Neural cell (in vitro differentiated cells): Measurements from ENCODE around the gene MOGAT3. TPM values are rescaled to one million over a fixed set of nuclear protein-coding genes. Genes with fewer than 3 reads are reported as not detected.

Experiments used
- H2AFZ ChIP-seq: fragments of 200-600, 300-800 bp; sonication (generic), shearing (Covaris generic); 2 replicates; pipeline ENCODE4 v1.6.0; 2014; ENCODE audit warnings: low read depth, mild to moderate bottlenecking, antibody characterized with exemption, low read length, moderate library complexity
- H3F3A ChIP-seq: fragments of 200-600 bp; shearing (Covaris generic); 2 replicates; pipeline ENCODE4 v1.6.1; 2016; ENCODE audit warnings: mild to moderate bottlenecking, moderate library complexity, mixed read lengths, antibody characterized with exemption, low read length; ENCODE audit not compliant: insufficient read depth, poor library complexity, severe bottlenecking
- H3K27ac ChIP-seq: fragments of 200-600, 300-800 bp; sonication (generic), shearing (Covaris generic); 2 replicates; pipeline ENCODE4 v1.5.1; 2014; ENCODE audit warnings: mild to moderate bottlenecking, low read length, moderate library complexity
- H3K27me3 ChIP-seq: fragments of 300-800, 200-600 bp; sonication (generic), shearing (Covaris generic); 2 replicates; pipeline ENCODE4 v1.6.0; 2014; ENCODE audit warnings: mild to moderate bottlenecking, low read depth, low read length, moderate library complexity; ENCODE audit not compliant: insufficient read depth
- H3K36me3 ChIP-seq: fragments of 300-800, 200-600 bp; sonication (generic), shearing (Covaris generic); 2 replicates; pipeline ENCODE4 v1.5.1; 2014; ENCODE audit warnings: mild to moderate bottlenecking, antibody characterized with exemption, low read length, moderate library complexity; ENCODE audit not compliant: insufficient read depth
- H3K4me2 ChIP-seq: fragments of 300-800, 200-600 bp; sonication (generic), shearing (Covaris generic); 2 replicates; pipeline ENCODE4 v1.6.0; 2014; ENCODE audit warnings: mild to moderate bottlenecking, low read length
- H3K4me3 ChIP-seq: fragments of 300-800, 200-600 bp; sonication (generic), shearing (Covaris generic); 2 replicates; pipeline ENCODE4 v1.5.1; 2014; ENCODE audit warnings: mild to moderate bottlenecking, low read length, moderate library complexity
- H3K79me2 ChIP-seq: fragments of 200-600 bp; shearing (Covaris generic); replicated peaks from 2 replicates; pipeline ENCODE4 v1.6.0; 2014; ENCODE audit warnings: mild to moderate bottlenecking, low read length, moderate library complexity; ENCODE audit not compliant: insufficient read depth
- H3K9ac ChIP-seq: fragments of 300-800, 200-600 bp; sonication (generic), shearing (Covaris generic); 2 replicates; pipeline ENCODE4 v1.6.1; 2016; ENCODE audit warnings: mild to moderate bottlenecking, low read length, mixed read lengths
- H3K9me2 ChIP-seq: fragments of 200-600 bp; shearing (Covaris generic); 2 replicates; pipeline ENCODE4 v1.6.1; 2016; ENCODE audit warnings: mild to moderate bottlenecking, low read length, mixed read lengths; ENCODE audit not compliant: insufficient read depth
- H3K9me3 ChIP-seq: fragments of 200-600, 300-800 bp; sonication (generic), shearing (Covaris generic); 2 replicates; pipeline ENCODE4 v1.6.1; 2016; ENCODE audit warnings: mild to moderate bottlenecking, mixed run types, low read length, moderate library complexity, mixed read lengths
- H4K20me1 ChIP-seq: fragments of 200-600 bp; shearing (Covaris generic); 2 replicates; pipeline ENCODE4 v1.6.1; 2016; ENCODE audit warnings: mild to moderate bottlenecking, mixed run types; ENCODE audit not compliant: insufficient read depth
- EP300 ChIP-seq: fragments of 450-650 bp; conservative IDR thresholded peaks from 2 replicates; pipeline ENCODE4 v1.6.1; 2014; ENCODE audit warnings: antibody characterized with exemption, mild to moderate bottlenecking, moderate library complexity; ENCODE audit not compliant: poor library complexity, severe bottlenecking
- EZH2 ChIP-seq: fragments of 200-600, 300-800 bp; shearing (Covaris generic), sonication (generic); IDR thresholded peaks from 2 replicates; pipeline ENCODE4 v1.6.1; 2014; ENCODE audit warnings: antibody characterized with exemption, low read length, borderline replicate concordance, mild to moderate bottlenecking; ENCODE audit not compliant: insufficient read depth, poor library complexity, severe bottlenecking
- MXI1 ChIP-seq: fragments of 450-650 bp; conservative IDR thresholded peaks from 2 replicates; pipeline ENCODE4 v1.6.1; 2014; ENCODE audit warnings: antibody characterized with exemption, mild to moderate bottlenecking; ENCODE audit not compliant: poor library complexity, severe bottlenecking
- POLR2AphosphoS5 ChIP-seq: IDR thresholded peaks from 2 replicates; pipeline ENCODE4 v1.6.1; 2012
- RAD21 ChIP-seq: fragments of 450-650 bp; conservative IDR thresholded peaks from 2 replicates; pipeline ENCODE4 v1.6.1; 2014; ENCODE audit warnings: antibody characterized with exemption, mild to moderate bottlenecking, moderate library complexity
- SMC3 ChIP-seq: fragments of 450-650 bp; conservative IDR thresholded peaks from 2 replicates; pipeline ENCODE4 v1.6.1; 2014; ENCODE audit warnings: antibody characterized with exemption, mild to moderate bottlenecking, moderate library complexity; ENCODE audit not compliant: poor library complexity
- TAF1 ChIP-seq: IDR thresholded peaks from 2 replicates; pipeline ENCODE4 v1.6.1; 2012; ENCODE audit warnings: low read depth
- polyA plus RNA-seq: library from polyadenylated mRNA; depleted of rRNA; stranded (reverse); fragments of >200 nt; gene quantifications from 2 replicates; pipeline ENCODE4 v1.2.3, GENCODE V29; 2014
- TF ChIP-seq, protein P1 (sequence below): IDR thresholded peaks from 2 replicates; pipeline ENCODE4 v1.6.1; 2012; ENCODE audit warnings: borderline replicate concordance
- TF ChIP-seq, protein P2 (sequence below): fragments of 450-650 bp; IDR thresholded peaks from 2 replicates; pipeline ENCODE4 v1.5.1; 2014; ENCODE audit warnings: antibody characterized with exemption, mild to moderate bottlenecking, moderate library complexity; ENCODE audit not compliant: poor library complexity, severe bottlenecking

Gene MOGAT3
- polyA plus RNA-seq, 1 donor from 2014 or later, result not detected

DNA sequence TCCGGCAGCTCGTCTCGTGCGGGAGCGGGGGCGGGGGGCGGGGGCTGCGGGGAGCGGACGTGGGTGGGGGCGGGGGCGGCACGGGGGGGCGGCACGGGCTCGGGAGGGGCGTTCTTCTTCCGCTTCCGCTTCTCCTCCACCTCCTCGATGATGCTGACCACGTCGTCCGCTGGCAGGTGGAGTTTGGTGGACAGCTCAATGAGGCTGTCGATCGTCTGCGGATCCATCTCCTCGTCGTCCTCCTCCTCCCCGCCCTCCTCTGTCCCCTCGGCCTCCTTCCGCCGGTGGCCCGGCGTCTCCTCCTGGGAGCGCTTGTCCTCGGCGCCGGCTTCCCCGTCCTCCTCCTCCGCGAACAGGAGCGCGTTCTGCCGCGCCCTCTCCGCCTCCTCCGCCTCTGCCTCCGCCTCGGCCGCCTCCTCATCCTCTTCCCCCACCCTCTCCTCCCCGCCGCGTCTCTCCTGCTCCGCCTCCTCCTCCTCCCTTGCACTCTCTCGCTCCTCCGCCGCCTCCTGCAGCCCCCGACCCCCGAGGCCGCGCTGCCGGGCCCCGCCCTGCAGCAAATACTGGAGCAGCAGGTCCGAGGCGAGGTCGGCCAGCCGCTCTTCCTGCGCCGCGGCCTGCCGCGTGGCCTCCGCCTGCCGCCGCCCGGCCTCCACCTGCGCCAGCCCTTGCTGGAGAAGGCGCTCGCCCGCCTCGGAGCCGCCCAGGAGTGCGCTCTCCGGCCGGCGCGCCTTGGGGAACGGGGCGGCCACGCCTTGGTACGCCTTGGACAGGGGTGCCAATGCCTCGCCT lies 37.4 kb downstream of the MOGAT3 start:
- H3K4me3 ChIP-seq, result peak overlapping the region; percentile 94
- no peaks in the 10 kb centered on the region for H3K9me3 ChIP-seq
- no peaks in the 10 kb centered on the region for H3K9me2 ChIP-seq
- peaks cover 18% of the 10 kb centered on the region for H3K27me3 ChIP-seq
- peak overlapping the region; percentile 94 for H3K9ac ChIP-seq
- no peaks in the 10 kb centered on the region for H3K79me2 ChIP-seq
- H3F3A ChIP-seq, result no peaks in the 10 kb centered on the region
- peak overlapping the region; percentile 59 for H3K4me2 ChIP-seq
- H3K36me3 ChIP-seq, result no peaks in the 10 kb centered on the region
- TF ChIP-seq SMC3 (no peak), POLR2AphosphoS5 (peak; percentile 78), RAD21 (peak; percentile 16), EP300 (peak; percentile 24), EZH2 (no peak), MXI1 (peak; percentile 73), TAF1 (peak; percentile 16)
- TF ChIP-seq, protein P1, sequence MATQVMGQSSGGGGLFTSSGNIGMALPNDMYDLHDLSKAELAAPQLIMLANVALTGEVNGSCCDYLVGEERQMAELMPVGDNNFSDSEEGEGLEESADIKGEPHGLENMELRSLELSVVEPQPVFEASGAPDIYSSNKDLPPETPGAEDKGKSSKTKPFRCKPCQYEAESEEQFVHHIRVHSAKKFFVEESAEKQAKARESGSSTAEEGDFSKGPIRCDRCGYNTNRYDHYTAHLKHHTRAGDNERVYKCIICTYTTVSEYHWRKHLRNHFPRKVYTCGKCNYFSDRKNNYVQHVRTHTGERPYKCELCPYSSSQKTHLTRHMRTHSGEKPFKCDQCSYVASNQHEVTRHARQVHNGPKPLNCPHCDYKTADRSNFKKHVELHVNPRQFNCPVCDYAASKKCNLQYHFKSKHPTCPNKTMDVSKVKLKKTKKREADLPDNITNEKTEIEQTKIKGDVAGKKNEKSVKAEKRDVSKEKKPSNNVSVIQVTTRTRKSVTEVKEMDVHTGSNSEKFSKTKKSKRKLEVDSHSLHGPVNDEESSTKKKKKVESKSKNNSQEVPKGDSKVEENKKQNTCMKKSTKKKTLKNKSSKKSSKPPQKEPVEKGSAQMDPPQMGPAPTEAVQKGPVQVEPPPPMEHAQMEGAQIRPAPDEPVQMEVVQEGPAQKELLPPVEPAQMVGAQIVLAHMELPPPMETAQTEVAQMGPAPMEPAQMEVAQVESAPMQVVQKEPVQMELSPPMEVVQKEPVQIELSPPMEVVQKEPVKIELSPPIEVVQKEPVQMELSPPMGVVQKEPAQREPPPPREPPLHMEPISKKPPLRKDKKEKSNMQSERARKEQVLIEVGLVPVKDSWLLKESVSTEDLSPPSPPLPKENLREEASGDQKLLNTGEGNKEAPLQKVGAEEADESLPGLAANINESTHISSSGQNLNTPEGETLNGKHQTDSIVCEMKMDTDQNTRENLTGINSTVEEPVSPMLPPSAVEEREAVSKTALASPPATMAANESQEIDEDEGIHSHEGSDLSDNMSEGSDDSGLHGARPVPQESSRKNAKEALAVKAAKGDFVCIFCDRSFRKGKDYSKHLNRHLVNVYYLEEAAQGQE, result no peak
- TF ChIP-seq, protein P2, sequence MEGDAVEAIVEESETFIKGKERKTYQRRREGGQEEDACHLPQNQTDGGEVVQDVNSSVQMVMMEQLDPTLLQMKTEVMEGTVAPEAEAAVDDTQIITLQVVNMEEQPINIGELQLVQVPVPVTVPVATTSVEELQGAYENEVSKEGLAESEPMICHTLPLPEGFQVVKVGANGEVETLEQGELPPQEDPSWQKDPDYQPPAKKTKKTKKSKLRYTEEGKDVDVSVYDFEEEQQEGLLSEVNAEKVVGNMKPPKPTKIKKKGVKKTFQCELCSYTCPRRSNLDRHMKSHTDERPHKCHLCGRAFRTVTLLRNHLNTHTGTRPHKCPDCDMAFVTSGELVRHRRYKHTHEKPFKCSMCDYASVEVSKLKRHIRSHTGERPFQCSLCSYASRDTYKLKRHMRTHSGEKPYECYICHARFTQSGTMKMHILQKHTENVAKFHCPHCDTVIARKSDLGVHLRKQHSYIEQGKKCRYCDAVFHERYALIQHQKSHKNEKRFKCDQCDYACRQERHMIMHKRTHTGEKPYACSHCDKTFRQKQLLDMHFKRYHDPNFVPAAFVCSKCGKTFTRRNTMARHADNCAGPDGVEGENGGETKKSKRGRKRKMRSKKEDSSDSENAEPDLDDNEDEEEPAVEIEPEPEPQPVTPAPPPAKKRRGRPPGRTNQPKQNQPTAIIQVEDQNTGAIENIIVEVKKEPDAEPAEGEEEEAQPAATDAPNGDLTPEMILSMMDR, result no peak
- H3K27ac ChIP-seq, result peak overlapping the region; percentile 75
- H2AFZ ChIP-seq, result no peak overlapping the region
- no peaks in the 10 kb centered on the region for H4K20me1 ChIP-seq

DNA sequence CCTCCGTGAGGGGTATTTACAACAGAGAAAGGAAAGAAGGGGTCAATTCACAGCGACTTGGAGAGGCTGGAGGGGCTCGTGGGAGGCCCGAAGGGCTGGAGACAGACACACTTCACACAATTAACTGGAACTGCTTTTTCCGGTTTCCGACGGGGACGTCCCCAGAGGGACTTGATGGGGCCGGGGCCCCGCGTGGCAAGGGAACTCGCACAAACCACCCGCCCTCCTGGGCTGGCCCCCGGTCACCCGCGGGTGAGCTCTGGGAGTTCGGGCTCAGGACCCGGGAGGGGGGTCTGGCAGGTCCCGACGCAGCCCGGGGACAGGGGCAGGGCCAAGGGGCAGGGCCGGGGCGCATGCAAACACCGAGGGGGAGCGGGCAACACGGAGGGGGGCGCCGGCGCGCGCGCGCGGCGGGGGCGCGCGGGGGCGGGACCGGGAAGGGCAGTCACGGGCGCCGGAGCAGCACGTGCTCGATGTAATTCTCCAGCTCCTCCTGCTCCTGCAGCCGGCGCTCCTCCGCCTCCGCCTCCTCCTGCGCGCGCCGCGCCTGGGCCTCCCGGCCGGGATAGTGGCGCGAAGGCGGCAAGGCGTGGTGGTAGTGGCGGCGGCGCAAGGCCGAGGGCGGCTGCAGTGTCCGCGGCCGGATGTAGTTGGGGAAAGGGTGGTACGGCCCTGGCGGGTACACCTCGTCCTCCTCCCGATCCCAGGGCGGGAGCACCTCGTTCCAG lies 38.1 kb downstream of the MOGAT3 start:
- peaks cover 11% of the 10 kb centered on the region for H3K27me3 ChIP-seq
- no peak overlapping the region for H2AFZ ChIP-seq
- TF ChIP-seq MXI1, result peak; percentile 67
- no peak for TF ChIP-seq SMC3
- TF ChIP-seq EP300, result no peak
- no peak for TF ChIP-seq TAF1
- no peak for TF ChIP-seq RAD21
- no peak for TF ChIP-seq EZH2
- H3K9me3 ChIP-seq, result no peaks in the 10 kb centered on the region
- H3K9me2 ChIP-seq, result no peaks in the 10 kb centered on the region
- H3F3A ChIP-seq, result no peaks in the 10 kb centered on the region
- H3K4me2 ChIP-seq, result no peak overlapping the region
- no peaks in the 10 kb centered on the region for H4K20me1 ChIP-seq
- H3K9ac ChIP-seq, result peak overlapping the region; percentile 94
- H3K79me2 ChIP-seq, result no peaks in the 10 kb centered on the region
- H3K36me3 ChIP-seq, result no peaks in the 10 kb centered on the region
- H3K27ac ChIP-seq, result peak overlapping the region; percentile 57
- H3K4me3 ChIP-seq, result peak overlapping the region; percentile 94
